Measurements from ENCODE around the gene APBB1IP. TPM values are rescaled to one million over a fixed set of nuclear protein-coding genes. Genes with fewer than 3 reads are reported as not detected.

Gene APBB1IP
- total and polyA plus RNA-seq, 2 donors from 2014 or later = 4.1 to 20.5 TPM

Other genes with a start within 250 kb of the APBB1IP start
- gene GAD2, start 221.6 kb upstream of the APBB1IP start, total RNA-seq = not detected
- gene GAD2, start 221.6 kb upstream of the APBB1IP start, polyA plus RNA-seq (ENCODE audit: insufficient read depth, low read depth, low replicate concordance) = not detected